ENCODE measurements around the gene CAMK1D. TPM values are rescaled to one million over a fixed set of nuclear protein-coding genes. Genes with fewer than 3 reads are reported as not detected.
"Not testable (repeated sequence)": the region's sequence is repeated elsewhere in the genome, so short reads cannot be mapped to it uniquely, and the experiment has no call there.

CAMK1D gene
- total RNA-seq, 6 experiments from 2014 or later, result 5.3 to 10.8 (median 9.5) TPM

DNA sequence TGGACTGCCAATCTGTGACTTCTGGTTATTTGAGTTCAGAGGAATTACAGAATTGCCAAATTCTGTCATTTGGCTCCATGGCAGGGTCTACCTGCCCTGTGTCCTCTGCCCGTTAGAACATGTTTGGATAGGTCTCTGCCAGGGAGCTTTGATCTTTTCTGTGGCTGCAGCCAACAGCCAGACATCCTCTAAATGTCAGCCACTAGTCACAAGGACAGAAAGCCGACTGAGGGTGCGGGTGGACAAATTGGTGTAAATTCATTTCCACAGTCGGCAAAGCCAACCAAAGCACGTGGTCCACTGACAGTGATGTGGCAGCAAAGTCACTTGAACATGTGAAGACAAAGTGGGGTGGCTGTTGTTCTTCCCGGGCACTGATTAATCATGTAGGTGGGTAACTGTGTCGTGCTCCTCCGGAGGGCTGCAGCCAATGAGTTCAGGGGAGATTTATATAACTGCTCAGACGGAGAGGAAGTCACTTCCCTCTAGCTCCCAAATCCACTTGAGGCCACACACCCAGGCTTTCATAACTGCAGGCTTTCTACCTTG lies 26.7 kb upstream of the CAMK1D start:
- Histone ChIP-seq H3K9me3 (no peaks in the 10 kb centered on the region), H3K4me1 (peaks cover 0 to 37% (median 11%) of the 10 kb centered on the region in 4 donors), H3K4me3 (no peak overlapping the region), H3K27me3 (no peaks in the 10 kb centered on the region), H3K36me3 (no peaks in the 10 kb centered on the region), H3K27ac (peak overlapping the region in 2 of 3 donors; percentile 70 to 73)
- DNase-seq (peak; percentile 50 to 88 (median 84)), ATAC-seq (peak; percentile 85 to 92 (median 90))
- intact Hi-C loops (cut with DNase I), result no loop called here
- 32% methylated on average over 5 of the region's 9 CpGs for WGBS (ENCODE audit: insufficient coverage, low coverage, low lambda C conversion rate, missing lambda C conversion rate)
- TF ChIP-seq, protein P1, sequence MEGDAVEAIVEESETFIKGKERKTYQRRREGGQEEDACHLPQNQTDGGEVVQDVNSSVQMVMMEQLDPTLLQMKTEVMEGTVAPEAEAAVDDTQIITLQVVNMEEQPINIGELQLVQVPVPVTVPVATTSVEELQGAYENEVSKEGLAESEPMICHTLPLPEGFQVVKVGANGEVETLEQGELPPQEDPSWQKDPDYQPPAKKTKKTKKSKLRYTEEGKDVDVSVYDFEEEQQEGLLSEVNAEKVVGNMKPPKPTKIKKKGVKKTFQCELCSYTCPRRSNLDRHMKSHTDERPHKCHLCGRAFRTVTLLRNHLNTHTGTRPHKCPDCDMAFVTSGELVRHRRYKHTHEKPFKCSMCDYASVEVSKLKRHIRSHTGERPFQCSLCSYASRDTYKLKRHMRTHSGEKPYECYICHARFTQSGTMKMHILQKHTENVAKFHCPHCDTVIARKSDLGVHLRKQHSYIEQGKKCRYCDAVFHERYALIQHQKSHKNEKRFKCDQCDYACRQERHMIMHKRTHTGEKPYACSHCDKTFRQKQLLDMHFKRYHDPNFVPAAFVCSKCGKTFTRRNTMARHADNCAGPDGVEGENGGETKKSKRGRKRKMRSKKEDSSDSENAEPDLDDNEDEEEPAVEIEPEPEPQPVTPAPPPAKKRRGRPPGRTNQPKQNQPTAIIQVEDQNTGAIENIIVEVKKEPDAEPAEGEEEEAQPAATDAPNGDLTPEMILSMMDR (IDR thresholded peaks at IDR 0.05), result no peak
- TF ChIP-seq POLR2A (IDR thresholded peaks at IDR 0.05), result no peak

DNA sequence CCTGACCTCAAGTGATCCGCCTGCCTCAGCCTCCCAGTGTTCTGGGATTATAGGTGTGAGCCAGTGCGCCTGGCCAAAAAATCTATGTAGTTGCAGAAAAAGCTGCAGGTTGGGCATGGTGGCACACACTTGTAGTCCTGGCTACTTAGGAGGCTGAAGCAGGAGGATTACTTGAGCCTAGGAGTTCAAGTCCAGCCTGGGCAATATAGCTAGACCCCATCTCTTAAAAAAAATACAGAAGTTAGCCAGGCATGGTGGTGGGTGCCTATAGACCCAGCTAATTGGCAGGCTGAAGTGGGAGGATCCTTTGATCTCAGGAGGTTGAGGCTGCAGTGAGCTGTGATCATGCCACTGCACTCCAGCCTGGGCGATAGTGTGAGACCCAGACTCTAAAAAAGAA lies 24.8 kb upstream of the CAMK1D start:
- Histone ChIP-seq H3K4me1 (peaks cover 0 to 43% (median 11%) of the 10 kb centered on the region in 4 donors), H3K27ac (no peak overlapping the region), H3K27me3 (no peaks in the 10 kb centered on the region), H3K9me3 (no peaks in the 10 kb centered on the region), H3K4me3 (no peak overlapping the region), H3K36me3 (no peaks in the 10 kb centered on the region)
- TF ChIP-seq, protein P1 (IDR thresholded peaks at IDR 0.05), result no peak
- TF ChIP-seq POLR2A (IDR thresholded peaks at IDR 0.05), result no peak
- DNase-seq, result no peak
- WGBS (ENCODE audit: insufficient coverage, low coverage, low lambda C conversion rate, missing lambda C conversion rate), result 94% methylated on average over 3 of the region's 3 CpGs
- intact Hi-C loops (cut with DNase I), result no loop called here
- ATAC-seq, result no peak

DNA sequence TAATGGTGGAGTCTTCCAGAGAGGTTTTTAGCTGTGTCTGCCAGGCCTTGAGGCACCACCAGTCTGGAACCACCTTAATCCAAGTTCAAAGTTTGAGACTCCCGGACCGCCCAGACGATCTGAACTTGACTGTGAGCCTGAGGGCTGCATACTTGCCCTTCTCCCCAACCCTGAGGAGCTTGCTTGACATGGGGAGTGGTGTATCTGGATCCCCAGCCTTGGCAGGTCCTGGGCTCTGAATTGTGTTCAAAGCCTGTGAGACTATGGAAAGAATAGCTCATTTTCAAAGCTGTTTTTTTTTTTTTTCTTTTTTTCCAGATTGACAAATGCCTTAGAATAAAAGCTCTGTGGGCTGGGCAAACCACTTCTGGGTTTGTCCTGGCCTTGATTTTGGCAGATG lies 22.3 kb upstream of the CAMK1D start:
- Histone ChIP-seq H3K27me3 (no peaks in the 10 kb centered on the region), H3K4me3 (no peak overlapping the region), H3K4me1 (peaks cover 0 to 32% (median 4%) of the 10 kb centered on the region in 4 donors), H3K36me3 (no peaks in the 10 kb centered on the region), H3K27ac (no peak overlapping the region), H3K9me3 (no peaks in the 10 kb centered on the region)
- intact Hi-C loops (cut with DNase I), result no loop called here
- ATAC-seq (no peak), DNase-seq (no peak)
- 40% methylated on average over 1 of the region's 3 CpGs for WGBS (ENCODE audit: insufficient coverage, low coverage, low lambda C conversion rate, missing lambda C conversion rate)
- TF ChIP-seq, protein P1 (IDR thresholded peaks at IDR 0.05), result no peak
- no peak for TF ChIP-seq POLR2A (IDR thresholded peaks at IDR 0.05)

DNA sequence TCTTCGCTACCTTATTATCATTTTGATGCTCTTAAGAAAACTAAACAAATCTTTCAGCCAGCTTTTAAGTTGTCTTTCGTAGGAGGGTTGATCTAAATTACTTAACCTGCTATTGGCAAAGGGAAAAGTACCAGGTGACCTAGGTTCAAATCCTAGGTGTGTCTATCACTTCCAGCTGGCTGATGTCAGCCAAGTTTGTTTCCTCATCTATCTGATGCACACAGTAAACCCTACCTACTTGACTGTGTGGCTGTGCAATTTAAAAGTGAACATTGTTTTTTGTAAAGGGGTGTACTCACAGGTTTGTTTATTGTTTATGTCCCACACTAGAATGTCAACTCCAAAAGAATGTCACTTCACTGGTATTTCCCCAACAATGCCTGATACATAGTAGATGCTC lies 21.9 kb upstream of the CAMK1D start:
- ATAC-seq, result peak; percentile 55 to 70 (median 63)
- Histone ChIP-seq H3K4me3 (no peak overlapping the region), H3K27me3 (no peaks in the 10 kb centered on the region), H3K9me3 (no peaks in the 10 kb centered on the region), H3K36me3 (no peaks in the 10 kb centered on the region), H3K4me1 (peaks cover 0 to 30% (median 3%) of the 10 kb centered on the region in 4 donors), H3K27ac (peak overlapping the region in 1 of 3 donors; percentile 48)
- WGBS (ENCODE audit: insufficient coverage, low coverage, low lambda C conversion rate, missing lambda C conversion rate), result 30% methylated on average over 2 of the region's 2 CpGs
- DNase-seq, result peak in 1 of 3 donors; percentile 55
- TF ChIP-seq, protein P1 (IDR thresholded peaks at IDR 0.05), result no peak
- no peak for TF ChIP-seq POLR2A (IDR thresholded peaks at IDR 0.05)
- intact Hi-C loops (cut with DNase I), result no loop called here

DNA sequence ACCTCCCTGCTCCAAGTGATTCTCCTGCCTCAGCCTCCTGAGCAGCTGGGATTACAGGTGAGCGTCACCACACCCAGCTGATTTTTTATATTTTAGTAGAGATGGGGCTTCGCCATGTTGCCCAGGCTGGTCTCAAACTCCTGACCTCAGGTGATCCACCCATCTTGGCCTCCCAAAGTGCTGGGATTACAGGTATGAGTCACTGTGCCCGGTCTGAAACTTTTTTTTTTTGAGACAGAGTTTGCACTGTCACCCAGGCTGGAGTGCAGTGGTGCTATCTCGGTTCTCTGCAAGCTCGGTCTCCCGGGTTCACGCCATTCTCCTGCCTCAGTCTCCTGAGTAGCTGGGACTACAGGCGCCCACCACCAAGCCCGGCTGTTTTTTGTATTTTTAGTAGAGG lies 21.0 kb upstream of the CAMK1D start:
- H3K36me3 ChIP-seq; DNase-seq; H3K9me3 ChIP-seq; intact Hi-C loops (cut with DNase I); H3K27me3 ChIP-seq; H3K4me3 ChIP-seq: not testable (repeated sequence)
- whole genome bisulfite sequencing (ENCODE audit: insufficient coverage, low coverage, low lambda C conversion rate, missing lambda C conversion rate), result 33% methylated on average over 1 of the region's 9 CpGs
- peaks cover 0 to 23% (median 2%) of the 10 kb centered on the region in 4 donors for H3K4me1 ChIP-seq
- peak overlapping the region in 1 of 3 donors; percentile 48 for H3K27ac ChIP-seq
- ATAC-seq, result peak in 1 of 4 donors; percentile 27

Measured in right lobe of liver (tissue), 6 donors.